Left colon (tissue), 2 donors: ENCODE measurements around the gene FIS1. TPM values are rescaled to one million over a fixed set of nuclear protein-coding genes. Genes with fewer than 3 reads are reported as not detected.
A peak's percentile ranks its signal among the peaks of the same experiment; 100 is the strongest.

ENCODE experiments used
- ATAC-seq: fragments of 200-7000 bp; cut with Tn5 transposase; one replicate; pipeline ENCODE4 v1.9.1; 2020; ENCODE audit warnings: mild to moderate bottlenecking, moderate library complexity
- DNase-seq, 2 donors: peaks; one replicate each; pipeline ENCODE4 v3.0.0-alpha.2; 2020
- intact Hi-C, 2 donors: fragments of 100-400 bp; cut with DNase I in 1 of 2; cut with micrococcal nuclease in 1 of 2; formaldehyde crosslinking; loops; one replicate each; pipeline versions ENCODE4 v1.11.2 to v1.14.0; 2022; cut with DNase I, micrococcal nuclease
- total RNA-seq, 2 donors: library from RNA; stranded (reverse); fragmentation: NEBNext Ultra II Directional; extraction: Animal tissue kit (Norgen Biotek cat#: 25700); gene quantifications; one replicate each; pipeline ENCODE4 v1.2.1, GENCODE V29; 2021
- donor health status: DM: no; HTN: no; CAD: no.
- donor health status: DM: yes; HTN: yes; CAD: no.

Gene FIS1
- total RNA-seq, 2 donors from 2014 or later, result 150 to 156 TPM

DNA sequence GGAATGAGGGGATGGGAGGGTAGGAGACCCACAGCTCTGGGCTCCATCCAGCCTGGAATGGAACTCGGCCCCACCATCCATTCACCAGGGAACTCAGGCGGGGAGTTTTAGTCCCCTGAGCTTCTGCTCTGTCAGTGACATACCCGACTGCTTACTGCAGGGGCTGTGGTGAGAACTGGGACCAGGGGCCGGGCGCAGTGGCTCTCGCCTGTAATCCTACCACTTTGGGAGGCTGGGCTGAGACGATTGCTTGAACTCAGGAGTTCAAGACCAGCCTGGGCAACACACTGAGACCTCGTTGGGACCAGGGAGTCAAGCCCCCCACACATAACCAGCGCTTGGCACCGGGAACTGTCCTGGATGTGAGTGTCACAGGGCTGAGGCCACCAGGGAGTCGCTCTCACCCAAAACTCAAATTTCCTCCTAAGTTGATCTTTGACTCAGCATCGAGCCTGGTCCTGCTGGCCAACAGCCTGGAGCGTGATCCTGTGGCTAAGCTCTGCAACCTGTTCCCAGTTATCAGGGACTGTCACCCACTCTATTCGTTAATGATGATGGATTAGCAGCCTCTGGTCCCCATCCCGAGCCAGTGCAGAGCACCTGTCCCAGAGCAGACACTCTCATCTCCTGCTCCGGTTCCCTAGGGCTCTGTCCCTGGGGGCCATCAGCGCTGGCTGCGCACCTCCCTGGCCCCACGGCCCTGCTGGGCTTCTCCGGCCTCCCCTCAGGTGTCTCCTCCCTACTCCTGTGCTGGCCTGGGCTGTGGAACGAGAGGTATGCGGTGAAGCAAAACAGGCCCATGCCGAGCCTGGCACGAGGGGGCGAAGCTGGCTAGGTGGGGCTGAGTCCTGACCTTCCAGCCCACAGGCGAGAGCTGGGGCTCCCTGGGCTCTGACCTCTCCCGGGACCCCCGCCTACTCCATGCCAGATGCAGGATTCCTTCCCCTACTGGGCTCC is 6.4 kb downstream of the FIS1 start:
- DNase-seq (no peak), ATAC-seq (no peak)
- intact Hi-C loops, result no loop called here

DNA sequence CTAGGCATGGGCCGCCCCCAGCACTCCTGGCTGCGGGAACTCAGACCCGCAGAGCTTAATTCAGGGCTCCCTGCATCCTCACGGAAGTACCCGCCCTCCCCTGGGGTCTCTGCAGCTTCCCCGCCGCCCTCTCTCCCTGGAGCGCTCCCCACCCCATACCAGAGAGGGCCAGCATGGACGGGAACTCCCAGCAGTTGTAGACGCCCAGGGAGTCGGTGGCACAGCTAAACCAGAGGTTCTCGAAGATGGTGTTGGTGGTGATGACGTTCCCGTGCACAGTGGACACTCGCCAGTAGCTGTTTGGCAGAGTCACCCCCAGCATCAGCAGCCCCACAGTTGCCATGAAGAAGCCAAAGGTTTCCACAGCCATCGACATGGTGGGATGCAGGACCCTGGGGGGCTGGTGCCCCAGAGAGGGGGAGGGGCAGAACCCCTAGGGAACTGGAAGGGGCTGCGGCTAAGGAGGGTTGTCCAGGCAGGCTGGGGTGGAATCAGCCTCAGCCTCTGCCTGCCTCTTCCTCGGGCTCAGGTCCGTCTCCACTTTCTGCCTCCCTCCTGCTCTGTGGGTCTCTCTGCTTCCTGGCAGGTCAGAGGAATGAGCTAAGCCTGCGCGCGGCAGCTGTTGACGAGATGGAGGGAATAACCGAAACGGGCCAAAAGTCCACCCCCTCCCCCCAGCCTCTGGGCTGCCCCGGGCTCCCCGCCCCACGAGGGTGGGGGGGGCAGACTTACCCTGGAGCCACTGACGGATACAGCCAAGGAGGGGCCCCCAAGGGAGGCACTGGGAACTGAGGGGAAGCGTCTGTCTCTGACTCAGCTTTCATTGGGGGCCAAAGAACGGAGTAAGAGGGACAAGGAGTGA is 7.4 kb downstream of the FIS1 start, which contains the start of gene CLDN15:
Gene CLDN15 (minus strand): TSS at position 597 of the 862 bp plus-strand sequence. CDS start 221 bp downstream, at position 376.
- intact Hi-C loops, result no loop called here
- ATAC-seq (peak; percentile 63), DNase-seq (peak; percentile 89)

DNA sequence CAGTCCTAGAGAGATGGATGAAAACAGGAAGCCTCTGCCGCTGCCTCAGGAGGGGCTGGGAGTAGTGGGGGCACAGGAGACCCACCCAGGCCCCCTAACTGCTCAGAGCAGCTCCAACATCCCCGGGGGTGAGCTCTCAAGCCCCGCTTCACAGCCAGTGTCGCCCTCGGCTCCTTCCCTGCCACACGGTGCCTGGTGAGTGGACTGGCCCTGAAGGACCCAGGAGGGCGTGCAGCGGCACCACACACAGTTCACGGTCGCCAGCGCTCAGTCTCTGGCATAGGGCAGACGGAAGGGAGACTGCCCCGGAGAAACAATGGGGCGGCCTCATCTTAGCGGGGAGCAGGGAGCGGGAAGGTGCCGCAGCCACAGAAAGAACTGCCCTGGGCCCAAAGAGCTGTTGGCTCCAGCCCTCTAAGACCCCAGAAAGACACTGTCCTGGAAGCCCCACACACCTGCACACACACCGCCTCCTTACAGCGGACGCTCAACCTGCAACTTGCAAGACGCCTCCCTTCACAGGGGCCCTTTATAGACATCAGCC is 8.5 kb downstream of the FIS1 start:
- DNase-seq (no peak), ATAC-seq (peak; percentile 14)
- intact Hi-C loops, result no loop called here

DNA sequence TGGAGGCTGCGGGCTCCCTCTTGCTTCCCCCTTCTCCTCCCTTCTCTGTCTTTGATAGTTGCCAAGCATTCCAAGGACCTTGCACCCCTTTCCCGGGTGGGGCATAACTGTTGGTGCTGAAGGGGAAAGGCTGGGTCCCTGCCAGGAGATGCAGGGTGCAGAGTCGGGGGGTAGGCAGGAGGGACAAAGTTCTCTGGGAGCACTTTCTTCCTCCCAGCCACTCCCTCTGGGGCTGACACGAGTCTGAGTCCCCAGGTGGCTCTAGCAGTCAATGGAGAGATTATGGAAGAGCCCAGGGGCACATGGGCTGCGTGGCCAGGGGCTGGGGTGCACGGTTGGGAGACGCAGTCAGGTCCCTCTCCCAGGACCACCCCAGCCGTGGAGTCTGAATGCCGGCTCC is 9.4 kb downstream of the FIS1 start:
- intact Hi-C loops, result no loop called here
- ATAC-seq (peak; percentile 48), DNase-seq (peak; percentile 78 to 87)

DNA sequence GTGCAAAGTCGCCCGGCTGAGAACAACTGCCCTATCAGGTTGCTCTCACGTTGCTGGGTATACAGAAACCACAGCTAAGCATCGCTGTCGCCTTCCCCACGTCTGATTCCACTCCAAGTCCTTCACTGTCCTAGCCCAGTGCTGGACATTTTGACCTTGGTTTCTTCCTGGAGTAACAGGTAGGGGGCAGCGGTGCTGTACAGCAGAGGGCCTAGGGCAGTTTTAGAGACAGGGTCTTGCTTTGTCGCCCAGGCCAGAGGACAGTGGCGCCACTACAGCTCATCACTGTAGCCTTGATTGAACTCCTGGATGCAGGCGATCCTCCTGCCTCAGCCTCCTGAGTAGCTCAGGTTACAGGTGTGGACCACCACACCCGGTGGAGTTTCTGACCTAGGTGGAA is 9.8 kb downstream of the FIS1 start:
- DNase-seq, result no peak
- intact Hi-C loops, result no loop called here
- peak; percentile 1 for ATAC-seq

DNA sequence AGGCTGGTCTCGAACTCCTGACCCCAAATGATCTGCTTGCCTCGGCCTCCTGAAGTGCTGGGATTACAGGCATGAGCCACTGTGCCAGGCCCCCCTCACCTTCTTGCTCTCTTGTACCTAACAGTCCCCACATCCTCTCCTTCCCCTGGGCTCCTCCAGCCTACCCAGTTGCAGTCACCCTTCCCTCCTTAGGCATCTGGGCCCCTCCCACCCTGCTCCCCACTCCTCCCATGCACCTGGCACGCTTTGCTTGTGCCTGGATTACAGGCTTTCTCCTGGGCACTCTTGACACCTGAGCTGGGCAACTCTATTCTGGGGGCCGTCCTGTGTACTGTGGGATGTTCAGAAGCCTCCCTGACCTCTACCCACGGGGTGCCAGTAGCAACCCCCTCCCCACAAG is 10.2 kb downstream of the FIS1 start:
- DNase-seq (peak in 1 of 2 donors; percentile 70), ATAC-seq (peak; percentile 5)
- intact Hi-C loops, result no loop called here

DNA sequence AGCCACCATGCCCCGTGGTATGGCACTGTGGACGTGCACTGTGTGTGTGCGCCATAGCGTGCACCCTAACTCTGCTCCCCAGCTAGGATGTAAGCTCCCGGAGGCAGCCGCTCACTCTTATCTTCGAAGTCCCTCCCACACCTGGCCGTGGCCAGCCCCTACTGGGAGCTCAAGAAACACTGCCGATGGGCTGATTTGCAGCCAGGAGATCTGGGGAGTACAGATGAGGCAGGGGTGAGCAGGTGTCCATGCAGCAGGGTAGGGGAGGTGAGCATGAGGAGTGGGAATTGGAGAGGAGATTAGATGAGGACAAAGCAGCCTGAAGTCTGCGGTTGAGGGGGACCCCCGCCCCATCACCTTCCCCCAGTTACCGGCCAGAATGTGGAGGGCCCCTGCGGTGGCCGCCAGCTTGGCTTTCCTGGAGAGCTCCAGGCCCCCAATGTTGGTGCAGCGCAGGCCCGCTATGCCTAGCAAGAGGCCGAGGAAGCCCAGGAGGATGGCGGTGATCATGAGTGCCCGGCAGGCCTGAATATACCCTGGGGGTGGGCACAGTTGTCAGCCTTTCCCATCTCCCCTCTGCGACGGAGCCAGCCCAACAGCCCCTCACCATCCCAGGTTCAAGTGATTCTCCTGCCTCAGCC is 10.9 kb downstream of the FIS1 start:
- intact Hi-C loops, result no loop called here
- ATAC-seq, result no peak
- no peak for DNase-seq

DNA sequence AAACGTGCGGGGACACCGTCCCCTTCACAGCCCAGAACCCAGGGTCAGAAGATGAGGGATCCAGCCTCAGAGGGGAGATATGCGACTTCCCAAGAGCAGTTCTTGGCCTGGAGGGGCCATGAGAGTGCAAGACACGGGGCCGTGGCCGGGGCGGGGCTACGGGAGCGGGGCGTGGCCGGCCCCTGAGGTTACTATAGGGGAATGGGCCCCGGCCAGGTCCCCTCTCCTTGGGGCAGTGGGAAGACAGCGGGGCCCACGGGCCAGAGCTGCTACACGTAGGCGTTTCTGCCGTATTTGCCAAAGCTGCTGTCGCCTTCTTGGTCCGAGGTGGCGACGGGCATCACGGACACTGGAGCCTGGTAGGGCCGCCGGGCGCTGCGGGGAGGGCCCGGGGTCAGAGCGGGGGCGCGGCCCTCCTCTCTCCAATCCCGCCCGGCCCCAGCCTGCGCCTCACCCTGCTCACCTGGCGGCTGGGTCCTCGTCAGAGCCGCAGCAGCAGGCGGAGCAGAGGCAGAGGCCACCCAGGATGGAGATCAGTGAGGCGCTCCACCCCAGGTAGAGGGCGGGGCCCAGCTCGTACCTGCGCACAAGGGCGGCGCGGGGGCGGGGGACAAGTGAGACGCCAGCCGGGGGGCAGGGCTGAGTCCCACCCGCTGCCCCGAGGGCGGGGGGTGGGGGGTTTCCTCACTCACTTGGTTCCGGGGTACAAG is 12.6 kb downstream of the FIS1 start:
- intact Hi-C loops, result no loop called here
- DNase-seq (peak; percentile 89 to 91), ATAC-seq (peak; percentile 78)

DNA sequence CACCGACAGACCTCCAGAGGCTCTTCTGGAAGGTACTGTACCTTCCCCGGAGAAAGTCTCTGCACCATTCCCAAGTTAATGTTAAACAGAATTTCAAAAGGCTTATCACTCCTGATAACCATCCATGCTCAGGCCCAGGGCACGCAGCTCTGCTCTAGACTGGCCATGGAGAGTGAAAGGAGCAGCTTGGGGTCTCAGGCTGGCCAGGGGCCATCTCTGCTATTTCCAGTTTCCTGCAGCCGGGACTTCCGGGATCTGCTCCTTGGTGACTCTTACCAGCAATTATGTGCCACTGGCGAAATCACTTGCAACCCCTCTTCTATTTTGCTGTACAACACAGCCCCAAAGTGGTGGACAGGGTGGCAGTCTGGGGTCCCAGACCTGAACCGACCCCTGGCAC is 13.2 kb downstream of the FIS1 start:
- ATAC-seq (peak; percentile 13), DNase-seq (no peak)
- intact Hi-C loops, result no loop called here

DNA sequence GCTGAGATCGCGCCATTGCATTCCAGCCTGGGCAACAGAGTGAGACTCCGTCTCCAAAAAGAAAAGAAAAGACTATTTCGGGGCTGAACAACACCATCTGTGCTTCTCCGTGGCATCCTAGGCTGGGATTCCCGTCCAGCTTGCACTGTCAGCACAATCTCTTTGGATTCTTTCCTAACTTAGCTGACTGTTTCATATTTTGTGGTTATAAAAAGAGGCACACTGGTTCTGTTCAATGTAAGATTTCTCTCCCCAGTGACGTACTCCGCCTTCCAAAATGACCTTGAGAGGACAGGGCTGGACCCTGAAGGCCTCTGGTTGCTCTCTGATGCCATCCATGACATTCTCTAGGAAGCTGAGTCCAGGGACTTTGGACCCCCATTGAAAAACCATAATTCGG is 18.2 kb downstream of the FIS1 start:
- DNase-seq (no peak), ATAC-seq (no peak)
- intact Hi-C loops, result no loop called here

DNA sequence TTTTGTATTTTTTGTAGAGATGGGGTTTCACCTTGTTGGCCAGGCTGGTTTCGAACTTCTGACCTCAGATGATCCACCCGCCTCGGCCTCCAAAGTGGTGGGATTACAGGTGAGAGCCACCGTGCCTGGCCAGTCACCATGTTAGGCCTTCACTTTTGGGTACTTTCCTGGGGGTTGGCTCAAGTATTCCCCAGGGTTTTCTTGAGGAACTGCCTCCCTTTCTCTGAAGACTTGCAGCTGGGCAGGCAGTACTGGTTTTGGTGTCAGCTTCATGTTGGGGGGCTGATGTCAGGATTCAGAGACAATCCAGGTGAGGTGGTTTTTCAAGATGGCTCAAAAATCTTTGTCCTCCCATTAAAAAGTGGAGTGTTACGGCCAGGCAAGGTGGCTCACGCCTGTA is 19.2 kb downstream of the FIS1 start:
- intact Hi-C loops, result no loop called here
- DNase-seq (no peak), ATAC-seq (no peak)

DNA sequence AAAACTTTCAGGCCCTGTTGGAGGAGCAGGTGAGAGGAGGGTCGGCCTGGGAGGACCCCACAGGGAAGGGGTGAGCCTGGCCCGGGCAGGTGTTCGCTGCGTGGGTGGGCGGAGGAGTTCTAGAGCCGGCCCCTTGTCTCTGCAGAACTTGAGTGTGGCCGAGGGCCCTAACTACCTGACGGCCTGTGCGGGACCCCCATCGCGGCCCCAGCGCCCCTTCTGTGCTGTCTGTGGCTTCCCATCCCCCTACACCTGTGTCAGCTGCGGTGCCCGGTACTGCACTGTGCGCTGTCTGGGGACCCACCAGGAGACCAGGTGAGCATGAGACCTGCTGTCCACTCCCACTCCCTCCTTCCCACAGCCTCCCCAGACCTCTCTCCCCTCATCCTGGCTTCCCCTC is 21.4 kb downstream of the FIS1 start:
- ATAC-seq (no peak), DNase-seq (no peak)
- intact Hi-C loops, result no loop called here

DNA sequence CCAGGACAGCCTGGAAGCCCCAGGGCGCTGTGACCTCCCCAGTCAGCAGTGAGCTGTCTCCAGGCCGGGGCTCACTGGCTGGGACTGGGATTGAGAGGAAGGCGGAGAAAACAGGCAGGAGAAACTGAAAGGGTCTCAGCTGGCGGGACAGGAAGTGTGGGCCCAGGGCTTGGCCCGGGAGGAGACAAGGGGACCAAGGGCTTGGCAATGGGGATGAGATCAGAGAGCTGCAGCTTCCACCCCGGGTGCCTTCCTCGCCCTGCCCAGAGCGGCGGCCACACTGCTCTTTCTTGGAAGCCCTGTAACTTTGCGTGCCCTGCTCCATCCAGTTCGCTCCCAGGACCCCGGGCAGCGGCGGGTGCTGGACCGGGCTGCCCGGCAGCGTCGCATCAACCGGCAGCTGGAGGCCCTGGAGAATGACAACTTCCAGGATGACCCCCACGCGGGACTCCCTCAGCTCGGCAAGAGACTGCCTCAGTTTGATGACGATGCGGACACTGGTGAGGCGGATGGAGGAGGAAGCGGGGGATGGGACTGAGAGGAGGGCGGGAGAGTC is 22.5 kb downstream of the FIS1 start:
- intact Hi-C loops, result no loop called here
- ATAC-seq, result no peak

DNA sequence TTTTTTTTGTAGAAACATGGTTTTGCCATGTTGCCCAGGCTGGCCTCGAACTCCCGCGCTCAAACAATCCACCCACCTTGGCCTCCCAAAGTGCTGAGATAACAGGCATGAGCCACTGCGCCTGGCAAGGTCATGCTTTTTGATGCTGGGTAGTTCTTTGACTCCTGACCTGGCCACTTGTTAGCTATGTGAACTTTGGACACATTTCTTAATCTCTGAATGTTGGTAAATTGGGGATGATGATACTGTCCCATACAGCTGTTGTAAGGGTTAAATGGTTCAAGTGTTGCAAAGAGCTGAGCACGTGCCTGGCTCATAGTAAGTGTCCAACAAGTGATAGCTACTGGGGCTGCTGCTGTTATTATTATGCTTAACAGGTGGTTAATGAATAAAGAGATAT is 24.6 kb downstream of the FIS1 start:
- intact Hi-C loops, result no loop called here
- DNase-seq, result no peak
- no peak for ATAC-seq

More for the DNA sequence above, 22.5 kb downstream of the FIS1 start:
- no peak for DNase-seq

DNA sequence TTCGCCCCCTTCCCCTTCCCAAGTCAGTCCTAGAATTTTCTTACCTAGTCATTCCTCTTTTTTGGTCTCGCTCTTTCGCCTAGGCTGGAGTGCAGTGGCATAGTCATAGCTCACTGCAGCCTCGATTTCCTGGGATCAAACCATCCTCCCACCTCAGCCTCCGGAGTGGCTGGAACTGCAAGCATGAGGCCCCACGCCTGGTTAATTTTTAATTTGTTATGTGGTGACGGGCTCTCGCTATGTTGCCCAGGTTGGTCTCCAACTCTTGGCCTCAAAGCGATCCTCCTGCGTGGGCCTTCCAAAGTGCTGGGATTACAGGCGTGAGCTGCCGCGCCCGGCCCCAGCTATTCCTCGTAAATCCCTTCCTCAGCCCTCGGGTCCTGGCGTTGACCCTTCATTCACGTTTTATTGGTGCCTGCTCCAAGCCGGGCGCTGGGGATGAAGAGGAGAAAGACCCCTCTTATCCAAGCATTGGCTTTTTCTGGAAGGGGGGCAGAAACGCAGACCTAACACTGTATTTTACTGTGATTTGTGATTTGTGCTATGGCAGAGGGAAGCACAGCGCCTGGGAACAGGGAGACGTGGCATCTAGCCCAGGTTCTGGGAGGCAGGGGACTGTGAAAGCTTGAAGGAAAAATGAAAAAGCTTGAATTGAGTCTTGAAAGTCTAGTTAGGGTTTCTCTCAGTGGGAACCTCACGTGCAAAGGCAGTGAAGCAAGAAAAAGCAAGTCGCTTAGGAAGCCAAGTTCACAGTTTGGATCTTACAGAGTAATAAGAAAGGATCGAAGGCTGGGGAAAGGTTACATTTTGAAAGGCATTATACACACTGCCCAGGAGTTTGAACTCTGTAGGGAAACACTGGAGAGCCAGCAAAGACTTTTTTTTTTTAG is 26.4 kb downstream of the FIS1 start:
- intact Hi-C loops, result no loop called here

DNA sequence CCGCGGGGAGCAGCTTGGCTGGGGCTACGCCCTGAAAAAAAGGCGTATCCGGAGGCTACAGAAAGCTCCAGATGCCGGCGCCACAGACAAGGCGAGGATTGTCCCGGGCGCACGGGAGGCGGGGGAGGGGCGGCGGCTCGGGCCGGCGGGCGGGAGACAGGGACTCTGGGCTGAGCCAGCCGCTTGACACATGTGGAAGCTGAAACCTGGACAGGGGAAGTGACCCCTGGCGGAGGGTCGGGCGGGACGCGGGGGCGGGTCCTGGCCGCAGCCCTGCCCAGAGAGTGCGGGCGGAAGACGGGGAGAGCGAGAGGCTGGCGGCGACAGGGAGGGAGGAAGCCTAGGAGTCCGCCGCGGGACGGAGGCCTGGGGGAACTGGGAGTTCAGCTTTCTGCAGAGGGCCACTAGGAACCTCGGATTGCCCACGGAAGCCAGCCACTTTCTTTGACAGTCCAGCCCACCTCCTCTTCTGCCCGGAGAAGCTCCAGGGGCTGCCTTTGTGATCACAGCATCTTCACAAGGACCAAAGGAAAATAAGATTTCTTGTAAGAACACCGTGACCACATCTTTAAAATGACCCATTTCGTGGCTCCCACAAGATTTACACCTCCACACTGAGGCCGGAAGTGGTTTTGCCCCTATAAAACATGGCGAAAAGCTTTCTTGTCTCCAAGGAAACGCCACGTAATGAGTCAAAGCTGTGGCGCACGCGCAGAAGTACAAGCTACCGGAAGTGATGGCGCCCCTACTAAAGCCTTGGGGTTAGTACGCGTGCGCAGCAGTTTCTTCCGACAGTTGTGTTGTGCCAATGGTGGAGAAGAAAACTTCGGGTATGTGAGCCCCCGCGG is 27.3 kb downstream of the FIS1 start, which contains the start of the genes PLOD3 and ZNHIT1:
Gene PLOD3 (minus strand): TSS at position 194 of the 848 bp plus-strand sequence. CDS start 307 bp downstream, outside the sequence.
Gene ZNHIT1 (plus strand): TSS at position 778 of the 848 bp plus-strand sequence. CDS start 31 bp downstream, at position 809.
- peak; percentile 97 to 99 for DNase-seq
- peak; percentile 83 for ATAC-seq
- intact Hi-C loops, result no loop called here

More for the DNA sequence above, 26.4 kb downstream of the FIS1 start:
- ATAC-seq (peak; percentile 42), DNase-seq (no peak)
